ENCODE data around the gene IHH.

- TF ChIP-seq CTCF (IDR thresholded peaks at IDR 0.05; ENCODE audit: insufficient read depth, low read depth, low read length) (no peak), EZH2 (IDR thresholded peaks at IDR 0.05; ENCODE audit: insufficient read depth, low read length) (no peak)
Measured at GRCh38 chr2:219009294-219009693, 51.4 kb downstream of the IHH start.

Data from astrocyte (in vitro differentiated cells and primary cell).